ENCODE results near the gene TIRAP.

DNA sequence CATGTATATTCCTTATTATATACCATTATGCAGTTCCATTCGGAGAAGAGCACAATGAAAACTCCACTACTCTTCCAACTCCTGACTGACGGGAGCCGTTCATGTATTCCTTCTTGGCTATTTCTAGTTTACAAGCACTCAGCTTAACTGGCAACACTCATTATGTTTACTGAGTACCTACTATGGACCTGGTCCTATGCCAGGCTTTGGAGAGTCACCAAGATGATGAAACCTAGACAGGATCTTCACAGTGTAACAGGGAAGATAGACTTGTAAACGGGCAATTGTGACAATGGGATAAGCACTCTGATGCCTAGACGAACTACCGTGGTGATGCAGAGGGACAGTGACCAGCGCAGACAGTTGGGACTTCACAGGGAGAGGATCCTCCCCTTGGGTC, 50.2 kb downstream of the TIRAP start:
- TF ChIP-seq, protein P1, sequence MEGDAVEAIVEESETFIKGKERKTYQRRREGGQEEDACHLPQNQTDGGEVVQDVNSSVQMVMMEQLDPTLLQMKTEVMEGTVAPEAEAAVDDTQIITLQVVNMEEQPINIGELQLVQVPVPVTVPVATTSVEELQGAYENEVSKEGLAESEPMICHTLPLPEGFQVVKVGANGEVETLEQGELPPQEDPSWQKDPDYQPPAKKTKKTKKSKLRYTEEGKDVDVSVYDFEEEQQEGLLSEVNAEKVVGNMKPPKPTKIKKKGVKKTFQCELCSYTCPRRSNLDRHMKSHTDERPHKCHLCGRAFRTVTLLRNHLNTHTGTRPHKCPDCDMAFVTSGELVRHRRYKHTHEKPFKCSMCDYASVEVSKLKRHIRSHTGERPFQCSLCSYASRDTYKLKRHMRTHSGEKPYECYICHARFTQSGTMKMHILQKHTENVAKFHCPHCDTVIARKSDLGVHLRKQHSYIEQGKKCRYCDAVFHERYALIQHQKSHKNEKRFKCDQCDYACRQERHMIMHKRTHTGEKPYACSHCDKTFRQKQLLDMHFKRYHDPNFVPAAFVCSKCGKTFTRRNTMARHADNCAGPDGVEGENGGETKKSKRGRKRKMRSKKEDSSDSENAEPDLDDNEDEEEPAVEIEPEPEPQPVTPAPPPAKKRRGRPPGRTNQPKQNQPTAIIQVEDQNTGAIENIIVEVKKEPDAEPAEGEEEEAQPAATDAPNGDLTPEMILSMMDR (IDR thresholded peaks at IDR 0.05; ENCODE audit: low read length), result no peak
- no peak for TF ChIP-seq EZH2 (optimal IDR thresholded peaks at IDR 0.05; ENCODE audit: low read depth, low read length)

All from MM.1S (cell line).